ENCODE data around the gene CMSS1. TPM values are rescaled to one million over a fixed set of nuclear protein-coding genes. Genes with fewer than 3 reads are reported as not detected.

The CMSS1 gene
- total RNA-seq, 1 donor from 2014 or later, result 56.3 TPM

GRCh38 chr3:100106094-100106493 lies 288.4 kb downstream of the CMSS1 start:
- Mint-ChIP-seq H3K4me1 (no peaks in the 10 kb centered on the region), H3K27me3 (ENCODE audit: insufficient read depth, low read depth) (no peaks in the 10 kb centered on the region), H3K4me3 (no peak overlapping the region), H3K9me3 (no peaks in the 10 kb centered on the region), H3K36me3 (peaks cover 1% of the 10 kb centered on the region), H3K27ac (no peak overlapping the region)
- H3K9me3 ChIP-seq (ENCODE audit: low read depth), result no peaks in the 10 kb centered on the region
- H4K20me1 ChIP-seq (ENCODE audit: low read depth), result no peaks in the 10 kb centered on the region
- H3K27me3 ChIP-seq, result no peaks in the 10 kb centered on the region
- H2AFZ ChIP-seq (replicated peaks), result no peak overlapping the region
- DNase-seq (ENCODE audit: low spot score), result no peak
- H3F3A ChIP-seq (ENCODE audit: low read depth), result no peaks in the 10 kb centered on the region
- no peak overlapping the region for H3K4me3 ChIP-seq
- no peak overlapping the region for H3K9ac ChIP-seq
- no peaks in the 10 kb centered on the region for H3K4me1 ChIP-seq
- H3K27ac ChIP-seq, result no peak overlapping the region
- H3K36me3 ChIP-seq, result no peaks in the 10 kb centered on the region
- H3K4me2 ChIP-seq, result no peak overlapping the region
- no peaks in the 10 kb centered on the region for H3K79me2 ChIP-seq (ENCODE audit: low read depth)
- TF ChIP-seq EZH2phosphoT487 (IDR thresholded peaks at IDR 0.05) (no peak), CTCF (IDR thresholded peaks at IDR 0.05) (no peak), EZH2 (IDR thresholded peaks at IDR 0.05) (no peak)

DNA sequence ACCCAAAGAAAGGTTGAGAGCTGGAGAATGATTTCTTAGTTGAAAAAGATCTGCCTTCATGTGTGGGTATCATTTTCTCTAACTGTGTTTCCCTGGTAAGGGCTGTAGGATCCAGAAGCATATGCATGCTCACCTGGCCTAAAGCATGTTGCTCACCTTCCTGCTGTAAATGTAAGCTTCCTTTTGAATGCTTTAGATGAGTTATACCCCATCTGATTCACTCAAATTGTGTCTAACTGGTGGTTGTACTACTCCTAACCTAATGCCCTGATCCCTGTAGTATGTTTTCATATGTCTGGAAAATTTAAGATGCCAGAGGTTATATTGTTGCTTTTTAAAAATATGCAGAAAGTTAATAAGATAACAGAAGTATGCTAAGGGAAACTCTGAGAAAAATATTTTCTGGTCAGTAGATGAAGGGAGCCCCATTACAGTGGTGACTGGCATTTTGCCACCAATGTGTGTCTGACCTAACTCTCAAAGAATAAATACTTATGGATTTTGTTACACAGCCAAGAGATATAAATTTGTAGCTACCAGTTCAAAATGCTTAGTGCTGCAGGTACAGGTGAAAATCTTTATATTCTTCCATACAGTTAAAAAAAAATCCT lies 289.0 kb downstream of the CMSS1 start:
- Histone ChIP-seq H3F3A (ENCODE audit: low read depth) (no peaks in the 10 kb centered on the region), H3K79me2 (ENCODE audit: low read depth) (no peaks in the 10 kb centered on the region), H3K9me3 (ENCODE audit: low read depth) (no peaks in the 10 kb centered on the region), H3K27me3 (no peaks in the 10 kb centered on the region), H3K9ac (no peak overlapping the region), H2AFZ (replicated peaks) (no peak overlapping the region), H3K4me2 (no peak overlapping the region), H4K20me1 (ENCODE audit: low read depth) (no peaks in the 10 kb centered on the region), H3K36me3 (no peaks in the 10 kb centered on the region), H3K4me1 (no peaks in the 10 kb centered on the region), H3K4me3 (no peak overlapping the region), H3K27ac (no peak overlapping the region)
- TF ChIP-seq EZH2phosphoT487 (IDR thresholded peaks at IDR 0.05), result no peak
- no peak for TF ChIP-seq CTCF (IDR thresholded peaks at IDR 0.05)
- TF ChIP-seq EZH2 (IDR thresholded peaks at IDR 0.05), result no peak
- Mint-ChIP-seq H3K27ac (no peak overlapping the region), H3K36me3 (no peaks in the 10 kb centered on the region), H3K4me1 (no peaks in the 10 kb centered on the region), H3K27me3 (ENCODE audit: insufficient read depth, low read depth) (no peaks in the 10 kb centered on the region), H3K4me3 (no peak overlapping the region), H3K9me3 (no peaks in the 10 kb centered on the region)
- no peak for DNase-seq (ENCODE audit: low spot score)

DNA sequence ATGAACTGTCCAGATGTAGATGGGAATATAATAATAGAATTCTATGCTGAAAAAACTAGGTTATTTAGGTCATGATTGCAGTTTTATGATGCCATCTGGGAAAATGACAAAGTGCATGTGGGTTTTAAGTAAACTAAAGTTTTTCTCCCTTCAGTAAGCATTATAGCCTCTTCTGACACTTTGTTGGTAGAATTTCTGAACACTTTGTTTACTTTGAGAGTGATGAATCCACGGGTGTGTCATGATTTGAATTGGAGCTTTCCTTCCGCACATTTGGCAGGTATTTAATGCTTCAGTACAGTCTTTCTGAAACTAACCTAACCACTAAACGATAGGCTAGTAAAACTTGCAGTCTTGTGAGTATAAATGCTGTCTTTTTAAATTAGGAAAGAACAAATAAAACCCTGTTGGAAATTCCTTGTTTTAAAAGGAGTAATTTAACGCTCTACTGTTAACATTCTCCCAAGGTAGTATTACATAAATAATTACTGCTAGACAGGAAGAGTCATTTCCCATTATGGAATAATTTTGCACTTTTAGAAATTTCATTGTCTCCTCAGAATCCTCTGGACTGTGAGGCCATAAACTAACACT lies 289.7 kb downstream of the CMSS1 start:
- H3K4me1 Mint-ChIP-seq, result no peaks in the 10 kb centered on the region
- Histone ChIP-seq H4K20me1 (ENCODE audit: low read depth) (no peaks in the 10 kb centered on the region), H3K27ac (no peak overlapping the region), H3K27me3 (no peaks in the 10 kb centered on the region), H3K79me2 (ENCODE audit: low read depth) (no peaks in the 10 kb centered on the region), H3K4me2 (no peak overlapping the region), H3K4me3 (no peak overlapping the region), H2AFZ (replicated peaks) (no peak overlapping the region), H3K9me3 (ENCODE audit: low read depth) (no peaks in the 10 kb centered on the region), H3F3A (ENCODE audit: low read depth) (no peaks in the 10 kb centered on the region), H3K9ac (no peak overlapping the region), H3K36me3 (no peaks in the 10 kb centered on the region), H3K4me1 (no peaks in the 10 kb centered on the region)
- no peak overlapping the region for H3K4me3 Mint-ChIP-seq
- no peak overlapping the region for H3K27ac Mint-ChIP-seq
- no peak for TF ChIP-seq CTCF (IDR thresholded peaks at IDR 0.05)
- no peak for TF ChIP-seq EZH2phosphoT487 (IDR thresholded peaks at IDR 0.05)
- TF ChIP-seq EZH2 (IDR thresholded peaks at IDR 0.05), result no peak
- DNase-seq (ENCODE audit: low spot score), result no peak
- no peaks in the 10 kb centered on the region for H3K36me3 Mint-ChIP-seq
- no peaks in the 10 kb centered on the region for H3K27me3 Mint-ChIP-seq (ENCODE audit: insufficient read depth, low read depth)
- no peaks in the 10 kb centered on the region for H3K9me3 Mint-ChIP-seq

Measured in neural progenitor cell (in vitro differentiated cells).